H1 (cell line): Measurements from ENCODE around the gene SIMC1. TPM values are rescaled to one million over a fixed set of nuclear protein-coding genes. Genes with fewer than 3 reads are reported as not detected.

Experiments used
- CTCF ChIA-PET: fragments of 300-600 bp; sonication (Branson Sonifier 250); formaldehyde crosslinking; loops from one replicate; lab custom pipeline; 2021; ENCODE audit not compliant: partially characterized antibody; lab: Charles Lee
- POLR2A ChIA-PET: fragments of 300-600 bp; sonication (Branson Sonifier 250); formaldehyde crosslinking; loops from one replicate; lab custom pipeline; 2021; ENCODE audit warnings: inconsistent platforms; ENCODE audit not compliant: partially characterized antibody; lab: Charles Lee
- DNase-seq, 2 experiments: peaks; one replicate each; pipeline versions ENCODE4 v3.0.0 to v3.0.0-alpha.2; 2010 to 2022; ENCODE audit warnings: low spot score in 2 of 2, low read depth in 1 of 2, mixed read lengths in 1 of 2
- FAIRE-seq: peaks from 2 replicates; lab custom pipeline; 2011; peaks lifted over from hg19 to GRCh38; lab: Jason Lieb, UNC
- H2AFZ ChIP-seq: 2 replicates; pipeline ENCODE4 v1.8.1; 2012; ENCODE audit warnings: low read length, inconsistent platforms
- H2AK5ac ChIP-seq: 2 replicates; pipeline ENCODE4 v1.6.1; 2013; ENCODE audit warnings: low read depth, low read length
- H2BK120ac ChIP-seq: replicated peaks from 2 replicates; pipeline ENCODE3; 2013; ENCODE audit warnings: low read depth, low read length, inconsistent platforms
- H2BK12ac ChIP-seq: 2 replicates; pipeline ENCODE4 v1.6.1; 2013; ENCODE audit warnings: low read depth, low read length
- H2BK15ac ChIP-seq: 2 replicates; pipeline ENCODE4 v1.6.1; 2013; ENCODE audit warnings: low read length
- H2BK20ac ChIP-seq: 2 replicates; pipeline ENCODE4 v1.6.1; 2013; ENCODE audit warnings: low read length
- H2BK5ac ChIP-seq: 2 replicates; pipeline ENCODE4 v1.6.1; 2013; ENCODE audit warnings: low read depth, low read length
- H3K14ac ChIP-seq: 2 replicates; pipeline ENCODE4 v1.6.1; 2013; ENCODE audit warnings: inconsistent platforms; ENCODE audit not compliant: insufficient read length
- H3K18ac ChIP-seq: 2 replicates; pipeline ENCODE4 v1.6.1; 2013; ENCODE audit warnings: low read length; ENCODE audit errors: extremely low read depth
- H3K23ac ChIP-seq: 2 replicates; pipeline ENCODE4 v1.6.1; 2013; ENCODE audit warnings: inconsistent platforms; ENCODE audit not compliant: insufficient read length
- H3K23me2 ChIP-seq: 2 replicates; pipeline ENCODE4 v1.6.1; 2013; ENCODE audit warnings: low read depth, low read length
- H3K27ac ChIP-seq: 2 replicates; pipeline ENCODE4 v1.6.1; 2011; ENCODE audit warnings: low read depth, low read length, inconsistent platforms
- H3K27me3 ChIP-seq, 4 experiments: replicated peaks in 1 of 4; 1 replicate in 1 of 4; 2 replicates in 3 of 4; pipeline versions ENCODE4 v1.6.1 to v1.8.1; 2011 to 2013; ENCODE audit warnings: low read length in 3 of 4, mild to moderate bottlenecking in 3 of 4, inconsistent platforms in 2 of 4, mixed read lengths in 2 of 4, moderate library complexity in 1 of 4; ENCODE audit not compliant: control insufficient read depth in 3 of 4, insufficient read depth in 3 of 4; ENCODE audit errors: extremely low read depth in 1 of 4
- H3K36me3 ChIP-seq, 4 experiments: 2 replicates each; pipeline versions ENCODE4 v1.6.1 to v1.8.1; 2011 to 2013; ENCODE audit warnings: mild to moderate bottlenecking in 4 of 4, low read length in 3 of 4, moderate library complexity in 2 of 4, control low read depth in 1 of 4, inconsistent platforms in 1 of 4; ENCODE audit not compliant: insufficient read depth in 4 of 4, control insufficient read depth in 2 of 4
- H3K4ac ChIP-seq: replicated peaks from 2 replicates; pipeline ENCODE3; 2013; ENCODE audit warnings: low read length, low read depth, mixed read lengths, inconsistent platforms; ENCODE audit not compliant: insufficient read length
- H3K4me1 ChIP-seq, 4 experiments: replicated peaks in 1 of 4; 1 replicate in 1 of 4; 2 replicates in 3 of 4; pipeline versions ENCODE4 v1.6.1 to v1.8.1; 2011 to 2013; ENCODE audit warnings: low read length in 3 of 4, inconsistent platforms in 2 of 4, mixed read lengths in 1 of 4; ENCODE audit not compliant: insufficient read depth in 4 of 4, control insufficient read depth in 3 of 4
- H3K4me2 ChIP-seq, 2 experiments: 2 replicates each; pipeline versions ENCODE4 v1.6.1 to v1.8.1; 2011 to 2013; ENCODE audit warnings: low read depth in 2 of 2, low read length in 2 of 2, control low read depth in 1 of 2, inconsistent platforms in 1 of 2, mild to moderate bottlenecking in 1 of 2; ENCODE audit not compliant: insufficient read depth in 1 of 2
- H3K4me3 ChIP-seq, 4 experiments: fragments of 200-600, 300-600 bp in 1 of 4; sonication (generic), shearing (Covaris generic), sonication (Bioruptor Twin) in 1 of 4; 2 replicates each; pipeline versions ENCODE4 v1.5.1 to v1.8.1; 2011 to 2016; ENCODE audit warnings: low read length in 4 of 4, low read depth in 3 of 4, control low read depth in 2 of 4, inconsistent platforms in 2 of 4, mild to moderate bottlenecking in 2 of 4, mixed read lengths in 1 of 4, moderate library complexity in 1 of 4; ENCODE audit not compliant: insufficient read depth in 2 of 4; ENCODE audit errors: extremely low read depth in 1 of 4
- H3K56ac ChIP-seq: replicated peaks from 2 replicates; pipeline ENCODE3; 2013; ENCODE audit warnings: low read depth, mild to moderate bottlenecking, mixed read lengths, low read length, inconsistent platforms; ENCODE audit not compliant: insufficient read length
- H3K79me1 ChIP-seq: 2 replicates; pipeline ENCODE4 v1.6.1; 2013; ENCODE audit warnings: low read depth, low read length, control low read depth
- H3K79me2 ChIP-seq, 2 experiments: 2 replicates each; pipeline versions ENCODE4 v1.6.1 to v1.8.1; 2012 to 2013; ENCODE audit warnings: low read length in 2 of 2, mild to moderate bottlenecking in 2 of 2, inconsistent platforms in 1 of 2; ENCODE audit not compliant: insufficient read depth in 2 of 2, control insufficient read depth in 1 of 2
- H3K9ac ChIP-seq, 4 experiments: replicated peaks in 1 of 4; 1 replicate in 1 of 4; 2 replicates in 3 of 4; pipeline versions ENCODE4 v1.6.1 to v1.8.1; 2011 to 2013; ENCODE audit warnings: low read depth in 3 of 4, low read length in 3 of 4, control low read depth in 2 of 4, mild to moderate bottlenecking in 2 of 4, moderate library complexity in 2 of 4, inconsistent platforms in 1 of 4; ENCODE audit errors: extremely low read depth in 1 of 4
- H3K9me3 ChIP-seq, 2 experiments: 2 replicates each; pipeline versions ENCODE4 v1.6.1 to v1.8.1; 2012 to 2013; ENCODE audit warnings: mild to moderate bottlenecking in 2 of 2, moderate library complexity in 2 of 2, control low read depth in 1 of 2, inconsistent platforms in 1 of 2, low read depth in 1 of 2, low read length in 1 of 2, mixed read lengths in 1 of 2; ENCODE audit not compliant: insufficient read depth in 2 of 2
- H4K20me1 ChIP-seq, 2 experiments: replicated peaks in 1 of 2; 2 replicates each; pipeline versions ENCODE3 to v1.8.1; 2011 to 2013; ENCODE audit warnings: inconsistent platforms in 2 of 2, low read length in 2 of 2, mild to moderate bottlenecking in 1 of 2; ENCODE audit not compliant: insufficient read depth in 2 of 2, control insufficient read depth in 1 of 2
- H4K5ac ChIP-seq: 2 replicates; pipeline ENCODE4 v1.6.1; 2013; ENCODE audit warnings: low read length, low read depth, mixed read lengths, inconsistent platforms; ENCODE audit not compliant: insufficient read length
- H4K8ac ChIP-seq: 2 replicates; pipeline ENCODE4 v1.8.0; 2013; ENCODE audit warnings: mild to moderate bottlenecking, moderate library complexity, low read length, inconsistent platforms; ENCODE audit not compliant: insufficient read depth; ENCODE audit errors: extremely low read depth
- H4K91ac ChIP-seq: replicated peaks from 2 replicates; pipeline ENCODE3; 2013; ENCODE audit warnings: low read length, mixed read lengths, inconsistent platforms; ENCODE audit not compliant: insufficient read length
- ASH2L ChIP-seq: fragments of 200-600, 300-600 bp; sonication (generic); IDR thresholded peaks from one replicate; pipeline ENCODE4 v1.7.1; 2017; ENCODE audit warnings: low read length
- CTBP2 ChIP-seq: IDR thresholded peaks from 2 replicates; pipeline ENCODE4 v1.7.0; 2011; ENCODE audit warnings: borderline replicate concordance, mild to moderate bottlenecking, moderate library complexity, mixed read lengths, low read length; ENCODE audit not compliant: insufficient read depth, insufficient read length
- POLR2A ChIP-seq, 2 experiments: IDR thresholded peaks; 1 replicate in 1 of 2; 2 replicates in 1 of 2; pipeline ENCODE4 v1.6.1; 2011; ENCODE audit warnings: low read depth in 2 of 2, low read length in 2 of 2, mild to moderate bottlenecking in 2 of 2; ENCODE audit errors: control extremely low read depth in 1 of 2
- POLR2AphosphoS5 ChIP-seq: IDR thresholded peaks from 2 replicates; pipeline ENCODE4 v1.6.1; 2011; ENCODE audit warnings: low read depth, low read length
- RFX5 ChIP-seq: IDR thresholded peaks from 2 replicates; pipeline ENCODE4 v1.6.1; 2011; ENCODE audit warnings: low read depth, low read length, improper control_type of control experiment, borderline replicate concordance
- RNF2 ChIP-seq: fragments of 200-900, 300-1000 bp; sonication (generic); IDR thresholded peaks from 2 replicates; pipeline ENCODE4 v1.7.1; 2016; ENCODE audit warnings: borderline replicate concordance, low read depth, mild to moderate bottlenecking, antibody characterized with exemption, low read length; ENCODE audit not compliant: poor library complexity, severe bottlenecking; ENCODE audit errors: missing control alignments
- SIN3A ChIP-seq, 2 experiments: IDR thresholded peaks in 1 of 2; conservative IDR thresholded peaks in 1 of 2; 2 replicates each; pipeline ENCODE4 v1.6.1; 2011 to 2012; ENCODE audit warnings: low read length in 2 of 2, improper control_type of control experiment in 1 of 2, low read depth in 1 of 2, mild to moderate bottlenecking in 1 of 2
- SUZ12 ChIP-seq: fragments of 200-600 bp; sonication (generic); IDR thresholded peaks from 2 replicates; pipeline ENCODE4 v1.6.1; 2012; ENCODE audit warnings: mild to moderate bottlenecking, inconsistent platforms, low read length, moderate library complexity, mixed read lengths
- YY1 ChIP-seq: IDR thresholded peaks from 2 replicates; pipeline ENCODE4 v1.6.1; 2011; ENCODE audit warnings: low read depth, mild to moderate bottlenecking, low read length
- WGBS, 2 experiments: shearing (Covaris generic) in 1 of 2; methylation state at CpG; one replicate each; pipeline versions ENCODE4 v1.1.6 to v1.1.7; 2013 to 2015; ENCODE audit warnings: low lambda C conversion rate in 2 of 2, mixed read lengths in 2 of 2, inconsistent platforms in 1 of 2, low coverage in 1 of 2, missing lambda C conversion rate in 1 of 2; ENCODE audit not compliant: insufficient replicate concordance in 2 of 2, insufficient coverage in 1 of 2, insufficient read length in 1 of 2; ENCODE audit errors: extremely low coverage in 1 of 2, missing lambda C conversion rate in 1 of 2; 5-methylcytosine and 5-hydroxymethylcytosine counted together
- polyA plus RNA-seq, 7 experiments: library from polyadenylated mRNA; depleted of rRNA in 3 of 7; stranded (reverse) in 5 of 7; unstranded in 2 of 7; fragments of >200 nt in 5 of 7; fragments of 200-250 nt in 2 of 7; gene quantifications; 1 replicate in 5 of 7; 2 replicates in 1 of 7; 4 replicates in 1 of 7; pipeline versions ENCODE4 v1.2.1 to v1.2.3, GENCODE V29; 2011 to 2013; ENCODE audit warnings: missing spikeins in 2 of 7, mixed read lengths in 2 of 7
- total RNA-seq: library from RNA; stranded (reverse); fragmentation: NEBNext Ultra II Directional; extraction: Animal tissue kit (Norgen Biotek cat#: 25700); gene quantifications from 2 replicates; pipeline ENCODE4 v1.2.1, GENCODE V29; 2021

SIMC1 gene
- total and polyA plus RNA-seq, 2 of the 8 experiments (the other 6 are each of a cell fraction or from before 2014, with no cell fraction given): 12.3 to 21.2 TPM

GRCh38 chr5:176320577-176320976, 82.4 kb downstream of the SIMC1 start:
- no peak overlapping the region for H3K56ac ChIP-seq
- no peak overlapping the region for H3K9ac ChIP-seq
- H3K23me2 ChIP-seq: no peaks in the 10 kb centered on the region
- no peak overlapping the region for H2AFZ ChIP-seq
- FAIRE-seq: no peak
- no peak overlapping the region for H3K4me2 ChIP-seq
- H2BK20ac ChIP-seq: no peak overlapping the region
- no peaks in the 10 kb centered on the region for H3K79me1 ChIP-seq
- H3K4ac ChIP-seq: no peak overlapping the region
- no peak overlapping the region for H4K8ac ChIP-seq
- WGBS, 2 experiments: 91% methylated on average over 3 of the region's 3 CpGs; no CpG with 5 or more reads in 1 of the 2 experiments
- no peak overlapping the region for H2BK120ac ChIP-seq
- no peaks in the 10 kb centered on the region for H3K79me2 ChIP-seq
- H3K4me3 ChIP-seq: no peak overlapping the region
- no peak overlapping the region for H4K91ac ChIP-seq
- no peak for DNase-seq
- POLR2A ChIA-PET: interaction anchor here (0.8 kb wide), 1 partner anchor 13 kb away, joined by 4 read pairs; no protein-coding TSS in a partner anchor
- no peaks in the 10 kb centered on the region for H3K4me1 ChIP-seq
- H3K27ac ChIP-seq: no peak overlapping the region
- no peak overlapping the region for H2BK5ac ChIP-seq
- no peak overlapping the region for H3K18ac ChIP-seq
- H3K27me3 ChIP-seq: no peaks in the 10 kb centered on the region
- no peak overlapping the region for H4K5ac ChIP-seq
- H3K9me3 ChIP-seq: no peaks in the 10 kb centered on the region
- H3K14ac ChIP-seq: no peak overlapping the region
- no peak overlapping the region for H2BK15ac ChIP-seq
- no peak overlapping the region for H2AK5ac ChIP-seq
- no peaks in the 10 kb centered on the region for H4K20me1 ChIP-seq
- CTCF ChIA-PET: interaction anchor here (1.1 to 2.6 kb wide), 5 partner anchors 13 to 791 kb away, joined by 3 to 6 read pairs (median 4); no protein-coding TSS in a partner anchor
- no peak overlapping the region for H3K23ac ChIP-seq
- peaks cover 0 to 14% (median 5%) of the 10 kb centered on the region in 4 experiments; a peak in 5 of 8 replicates for H3K36me3 ChIP-seq
- H2BK12ac ChIP-seq: no peak overlapping the region
- TF ChIP-seq CTBP2: no peak
- TF ChIP-seq ASH2L: no peak
- TF ChIP-seq POLR2AphosphoS5: no peak
- no peak for TF ChIP-seq SUZ12
- TF ChIP-seq SIN3A (conservative IDR thresholded peaks at IDR 0.05 in 1 of 2, IDR thresholded peaks at IDR 0.05 in 1 of 2; ENCODE audit: low read depth in 1 of 2, low read length in 2 of 2): no peak
- TF ChIP-seq RFX5: no peak
- TF ChIP-seq POLR2A (IDR thresholded peaks at IDR 0.05; ENCODE audit: control extremely low read depth in 1 of 2, low read depth in 2 of 2, low read length in 2 of 2): no peak
- TF ChIP-seq RNF2: no peak
- no peak for TF ChIP-seq YY1
